ENCODE results near the gene TICAM2.
A peak's percentile ranks its signal among the peaks of the same experiment; 100 is the strongest.

TICAM2 gene

DNA sequence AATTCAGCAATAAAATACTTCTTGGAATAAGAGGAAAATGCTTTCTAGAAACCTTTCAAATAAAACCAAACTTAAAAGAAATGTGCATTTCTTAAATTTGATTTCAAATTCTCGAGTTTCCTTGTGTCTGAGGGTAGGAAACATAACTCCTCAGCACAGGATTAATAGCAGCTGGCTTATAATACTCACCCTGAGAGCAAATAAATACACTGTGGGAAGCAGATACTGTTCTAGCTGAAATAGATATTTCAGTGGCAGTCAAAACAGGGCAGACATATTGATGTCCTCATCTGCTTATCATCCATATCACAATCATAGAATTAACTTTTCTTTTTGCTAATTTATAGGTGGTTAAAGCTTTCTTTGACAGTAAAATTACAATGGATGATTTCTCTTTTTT is 33.6 kb downstream of the TICAM2 start:
- no peak for DNase-seq (ENCODE audit: low read depth)

DNA sequence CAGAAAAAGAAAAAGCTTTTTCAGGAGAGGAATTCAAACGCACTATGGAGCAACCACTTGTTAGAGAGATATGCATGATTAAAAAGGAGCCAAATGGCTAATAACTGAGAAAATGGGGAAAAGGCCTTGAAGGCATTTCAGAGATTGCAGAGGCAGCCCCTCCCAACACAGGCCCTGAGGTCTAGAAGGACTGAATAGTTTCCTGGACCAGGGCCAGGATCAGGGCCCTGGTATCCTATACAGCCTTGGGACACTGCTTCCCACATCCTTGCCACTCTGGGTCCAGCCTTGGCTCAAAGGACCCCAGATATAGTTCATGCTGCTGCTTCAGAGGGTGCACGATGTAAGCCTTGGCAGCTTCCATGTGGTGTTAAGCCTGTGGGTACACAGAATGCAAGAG is 37.0 kb downstream of the TICAM2 start:
- DNase-seq (ENCODE audit: low read depth), result no peak

DNA sequence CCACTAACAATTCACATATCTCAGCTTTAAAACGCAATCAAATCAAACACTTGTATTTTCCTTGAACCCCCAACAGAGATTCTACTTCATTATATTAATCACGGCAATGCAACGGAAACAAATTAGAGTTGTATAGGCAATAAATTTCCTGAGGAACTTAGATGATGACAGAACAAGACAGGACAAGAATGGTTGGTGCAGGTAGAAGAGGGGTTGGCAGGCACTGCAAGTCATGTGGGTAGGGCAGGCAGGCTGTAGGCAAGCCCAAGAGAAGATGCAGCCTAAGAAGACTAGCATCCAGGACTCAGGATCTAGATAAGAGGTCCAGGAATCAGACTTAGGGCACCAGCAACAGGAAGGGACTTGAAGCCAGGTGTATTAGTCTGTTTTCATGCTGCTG is 41.1 kb downstream of the TICAM2 start:
- no peak for DNase-seq (ENCODE audit: low read depth)

DNA sequence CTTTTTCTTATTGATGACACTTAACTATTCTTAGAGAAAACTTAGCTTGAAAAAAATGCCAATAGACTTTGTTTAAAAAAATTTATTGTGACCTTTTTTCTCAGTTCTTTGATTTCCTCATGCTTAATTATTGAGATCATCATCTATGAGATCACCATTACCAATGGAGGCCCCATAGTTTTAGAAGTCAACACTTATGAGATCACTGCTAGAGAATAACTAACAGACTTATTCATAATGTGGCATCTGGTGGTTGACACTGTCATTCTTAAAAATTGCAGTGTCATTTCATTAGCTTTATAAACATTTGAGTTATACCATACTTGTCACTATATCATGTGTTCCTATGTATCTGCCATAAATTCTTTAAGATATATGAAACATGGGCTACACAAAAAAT is 42.8 kb downstream of the TICAM2 start:
- no peak for DNase-seq (ENCODE audit: low read depth)

DNA sequence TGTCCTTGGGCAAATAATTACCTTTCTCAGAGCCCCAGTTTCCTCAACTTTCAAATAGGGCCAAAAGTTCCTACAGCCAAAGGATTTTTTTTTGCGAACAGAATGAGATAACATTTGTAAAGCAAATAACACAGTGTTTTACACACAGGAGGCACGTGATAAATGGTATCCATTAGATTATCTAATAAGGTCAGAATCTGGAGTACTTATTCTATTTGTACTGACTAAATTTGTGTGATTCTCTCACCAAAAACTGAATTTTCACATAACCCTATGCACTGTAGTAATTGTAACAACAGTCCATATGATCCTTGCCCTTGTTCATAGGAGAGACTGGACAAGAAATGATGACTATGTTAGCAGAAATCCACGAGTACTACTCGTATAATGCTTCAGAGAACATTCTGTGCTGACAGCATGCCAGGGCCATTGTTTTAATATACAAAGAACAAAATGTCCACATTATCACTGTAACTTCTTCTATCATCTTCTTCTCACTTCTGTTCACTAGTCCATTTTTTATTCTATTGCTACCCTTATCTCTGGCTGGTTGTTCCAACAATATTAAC is 43.8 kb downstream of the TICAM2 start:
- no peak for DNase-seq (ENCODE audit: low read depth)

DNA sequence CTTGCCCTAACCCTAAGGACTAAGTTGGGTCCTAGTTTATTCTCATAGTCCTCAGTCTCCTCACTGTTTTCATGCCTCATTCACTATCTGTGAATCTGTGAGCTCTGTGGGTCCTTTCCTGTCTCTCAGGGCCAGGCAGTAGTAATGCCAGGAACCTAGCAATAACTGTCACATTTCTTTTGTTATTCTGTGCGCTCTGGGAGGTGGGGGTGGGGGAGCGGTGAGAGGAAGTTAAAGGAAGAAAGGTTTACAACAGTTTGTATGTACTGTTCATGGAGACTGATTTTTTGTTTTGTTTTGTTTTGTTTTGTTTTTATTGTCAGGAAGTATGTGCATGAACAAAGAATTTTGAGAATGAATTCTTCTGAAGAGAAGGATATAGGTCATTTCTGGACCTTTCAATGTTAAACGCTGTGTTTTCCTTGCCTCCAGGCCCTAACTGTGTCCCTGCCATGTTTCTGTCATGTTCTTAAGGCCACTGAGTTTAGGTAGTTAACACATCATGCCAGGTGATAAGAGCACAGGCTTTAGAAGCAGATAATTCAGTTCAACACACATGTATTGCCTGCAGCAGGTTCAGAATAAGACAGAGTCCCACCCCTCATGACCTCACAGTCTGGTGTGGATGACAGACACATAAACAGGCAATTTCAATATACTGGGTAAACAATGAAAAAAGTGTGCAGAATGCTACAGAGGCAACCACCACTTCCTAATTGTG is 44.5 kb downstream of the TICAM2 start:
- DNase-seq (ENCODE audit: low read depth), result no peak

GRCh38 chr5:115556276-115556675 is 46.0 kb downstream of the TICAM2 start:
- DNase-seq (ENCODE audit: low read depth), result no peak

DNA sequence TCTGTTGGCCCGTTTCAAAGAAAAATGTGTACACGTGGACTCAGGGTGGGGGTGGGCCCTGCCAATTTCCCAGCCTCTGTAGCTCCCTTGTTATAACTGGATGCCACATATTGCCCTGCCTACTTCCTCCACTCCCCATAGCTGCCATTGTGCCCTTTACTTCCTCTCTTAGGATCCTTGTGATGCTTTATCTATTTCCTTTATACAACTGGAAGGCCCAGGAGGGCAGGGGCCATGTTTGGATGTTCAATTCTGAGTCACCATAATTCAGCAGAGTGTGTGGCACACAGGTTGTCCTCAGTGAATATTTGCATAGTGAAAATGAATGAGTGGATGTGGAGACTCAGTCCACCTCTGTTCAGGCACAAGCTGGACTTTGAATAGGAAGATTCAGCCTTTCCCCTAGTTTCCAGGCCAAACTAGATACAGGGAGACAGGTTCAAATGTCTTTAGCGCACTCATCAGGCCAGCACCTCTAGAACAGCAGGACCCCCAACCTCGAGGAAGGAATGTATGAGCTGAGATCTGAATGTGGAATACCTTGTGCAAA is 47.1 kb downstream of the TICAM2 start:
- no peak for DNase-seq (ENCODE audit: low read depth)

DNA sequence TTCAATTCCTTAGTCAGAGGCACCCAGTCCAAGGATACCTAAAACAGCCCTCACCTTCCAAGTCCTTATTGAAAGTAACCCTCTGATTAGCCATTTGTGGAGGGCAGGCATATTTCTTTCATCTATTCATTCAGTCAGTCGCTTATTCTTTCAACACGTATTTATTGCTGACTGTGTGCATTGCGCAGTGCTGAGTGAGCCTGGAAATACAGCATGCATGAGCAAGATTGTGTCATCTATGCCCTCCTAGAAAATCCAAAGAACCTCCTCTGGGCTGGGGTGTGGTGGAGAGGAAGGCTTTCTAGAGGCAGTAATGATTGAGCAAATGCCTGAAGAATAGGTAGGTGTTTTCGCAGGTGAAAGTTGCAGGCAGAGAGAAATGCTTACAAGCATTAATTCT is 49.2 kb downstream of the TICAM2 start:
- no peak for DNase-seq (ENCODE audit: low read depth)

DNA sequence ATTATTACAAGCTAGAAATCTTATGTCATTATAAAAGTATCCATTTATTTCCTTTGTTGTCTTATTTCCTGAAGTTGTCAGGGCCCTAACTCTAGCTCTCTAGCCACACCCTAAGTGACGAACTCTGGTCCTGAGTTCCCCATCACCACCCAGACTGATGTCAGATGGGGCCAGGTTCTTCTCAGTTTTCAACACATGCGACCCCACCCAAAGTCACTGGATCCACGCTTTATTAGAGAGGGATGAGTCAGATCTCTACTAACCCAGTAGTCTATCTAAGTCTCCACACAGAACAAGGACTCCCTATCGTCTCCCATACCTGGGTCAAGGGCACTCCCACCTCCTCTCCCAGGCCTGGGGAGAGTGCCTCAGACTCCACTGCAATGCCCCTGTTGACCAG is 50.9 kb downstream of the TICAM2 start:
- no peak for DNase-seq (ENCODE audit: low read depth)

GRCh38 chr5:115549154-115549553 is 53.1 kb downstream of the TICAM2 start:
- no peak for DNase-seq (ENCODE audit: low read depth)

GRCh38 chr5:115548683-115549082 is 53.6 kb downstream of the TICAM2 start:
- DNase-seq (ENCODE audit: low read depth), result no peak

DNA sequence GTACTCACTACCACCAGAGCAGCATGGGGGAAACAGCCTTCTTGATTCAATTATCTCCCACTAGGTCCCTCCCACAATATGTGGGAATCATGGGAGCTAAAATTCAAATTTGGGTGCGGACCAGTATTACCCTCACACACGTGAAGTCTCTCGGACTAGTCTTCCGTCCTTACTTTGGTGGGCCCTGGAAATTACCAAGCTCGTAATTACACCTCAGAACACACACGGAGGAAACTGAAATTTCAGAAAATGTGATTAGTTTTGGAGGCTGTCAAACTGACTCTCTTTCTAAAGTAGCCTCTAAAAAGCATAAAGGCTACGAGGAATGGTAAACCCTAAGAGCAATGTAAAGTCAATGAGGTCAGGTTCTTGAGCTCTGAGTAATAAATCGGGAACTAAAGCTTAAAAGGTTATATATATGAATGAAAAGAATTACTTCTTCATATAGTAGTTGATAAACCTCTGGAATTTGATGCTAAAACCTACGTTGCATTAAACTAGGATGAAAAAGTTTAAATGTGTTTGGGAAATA is 56.9 kb downstream of the TICAM2 start:
- no peak for DNase-seq (ENCODE audit: low read depth)

DNA sequence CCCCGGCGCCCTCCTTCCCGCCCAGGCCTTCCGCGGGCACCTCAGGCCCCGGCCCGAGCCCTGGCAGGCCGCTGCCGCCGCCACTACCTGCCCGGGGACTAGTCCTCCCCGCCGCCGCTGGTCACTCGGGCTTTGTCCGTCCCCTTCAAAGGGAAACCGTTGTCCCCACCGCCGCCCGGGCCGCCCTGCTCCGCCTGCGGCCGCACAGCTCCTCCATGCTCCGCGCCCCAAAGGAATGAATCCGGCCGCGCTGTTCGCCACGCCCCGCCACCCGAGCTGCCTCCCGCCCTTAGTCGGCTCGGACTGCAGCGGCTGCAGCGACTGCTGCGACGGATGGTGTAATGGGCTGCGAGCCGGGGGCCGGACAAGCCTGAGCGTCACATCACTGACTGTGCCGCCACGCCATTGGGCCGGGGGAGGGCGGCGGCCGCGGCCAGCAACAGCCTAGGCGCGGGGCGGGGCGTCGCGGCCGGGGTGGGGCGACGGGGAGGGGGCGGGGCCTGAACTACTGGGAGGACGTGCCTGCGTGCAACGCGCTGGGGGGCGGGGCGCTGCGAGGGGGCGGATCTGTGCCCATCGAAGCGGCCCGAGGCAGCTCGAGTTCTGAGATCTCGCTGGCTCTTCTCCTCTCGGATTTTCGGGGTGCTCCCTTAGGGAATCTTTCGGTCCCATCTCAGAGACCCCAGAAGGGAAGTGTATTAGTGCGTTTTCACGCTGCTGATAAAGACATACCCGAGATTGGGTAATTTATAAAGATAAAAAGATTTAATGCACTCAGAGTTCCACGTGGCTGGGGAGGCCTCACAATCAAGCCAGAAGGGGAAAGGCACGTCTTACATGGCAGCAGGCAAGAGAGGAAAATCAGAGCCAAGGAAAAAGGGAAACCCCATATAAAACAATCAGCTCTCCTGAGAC is 57.6 kb downstream of the TICAM2 start, which contains the start of gene FEM1C:
TSS of gene FEM1C (minus strand) at position 340 of the 915 bp plus-strand sequence. CDS start 1,282 bp downstream, outside the sequence.
- peak; percentile 99 for DNase-seq (ENCODE audit: low read depth)

DNA sequence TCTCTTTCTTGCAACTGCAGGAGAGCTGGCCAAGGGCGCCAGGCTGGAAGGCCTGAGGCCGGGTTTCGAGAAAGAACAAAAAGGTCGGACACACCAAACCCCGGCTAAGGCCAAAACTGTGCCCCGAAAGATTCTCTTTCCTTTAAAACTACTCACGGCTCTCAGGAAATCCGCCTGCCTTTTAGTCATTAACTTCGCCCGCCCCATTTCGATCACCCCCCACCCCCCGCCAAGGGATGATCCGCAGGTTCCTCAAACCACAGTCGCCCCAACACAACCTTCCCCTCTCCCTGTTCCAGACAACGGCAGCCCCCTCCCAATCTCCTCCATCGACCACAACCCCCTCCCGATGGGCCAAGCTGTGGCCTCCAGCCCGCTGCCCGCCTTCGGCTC is 58.2 kb downstream of the TICAM2 start:
- peak; percentile 30 for DNase-seq (ENCODE audit: low read depth)

DNA sequence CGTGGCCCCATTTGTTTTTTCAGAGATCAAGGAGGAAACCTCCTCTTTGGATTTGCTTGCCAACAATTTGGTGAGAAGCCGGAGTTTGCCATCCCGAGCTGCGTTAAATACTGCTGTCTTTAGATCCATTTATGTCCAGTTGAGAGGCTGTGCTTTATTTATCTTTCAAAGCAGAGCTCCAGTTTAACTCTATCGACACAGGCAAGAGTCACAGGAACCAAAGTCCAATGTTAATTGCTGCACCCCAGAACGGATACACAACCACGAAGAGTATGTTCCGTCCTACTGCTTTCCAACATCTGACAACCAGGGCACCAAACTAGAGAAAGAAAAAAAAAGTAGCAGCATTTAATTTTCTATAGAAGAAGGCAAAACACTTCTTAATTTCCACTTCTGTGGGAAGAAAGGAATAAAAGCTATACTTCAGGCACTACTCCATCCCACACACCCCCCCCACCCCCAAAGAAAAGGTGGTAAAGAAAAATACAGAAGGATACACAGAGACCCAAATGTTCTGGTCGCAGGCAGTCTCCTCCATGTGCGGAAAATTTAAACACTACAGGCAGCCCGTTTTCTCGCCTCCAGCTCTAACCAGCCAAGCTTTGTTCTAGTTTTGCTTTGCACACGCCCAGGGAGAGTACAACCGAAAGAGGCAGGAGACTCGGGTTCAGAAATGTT is 58.8 kb downstream of the TICAM2 start:
- peak; percentile 11 for DNase-seq (ENCODE audit: low read depth)

GRCh38 chr5:115542651-115543364 is 59.5 kb downstream of the TICAM2 start:
- no peak for DNase-seq (ENCODE audit: low read depth)

DNA sequence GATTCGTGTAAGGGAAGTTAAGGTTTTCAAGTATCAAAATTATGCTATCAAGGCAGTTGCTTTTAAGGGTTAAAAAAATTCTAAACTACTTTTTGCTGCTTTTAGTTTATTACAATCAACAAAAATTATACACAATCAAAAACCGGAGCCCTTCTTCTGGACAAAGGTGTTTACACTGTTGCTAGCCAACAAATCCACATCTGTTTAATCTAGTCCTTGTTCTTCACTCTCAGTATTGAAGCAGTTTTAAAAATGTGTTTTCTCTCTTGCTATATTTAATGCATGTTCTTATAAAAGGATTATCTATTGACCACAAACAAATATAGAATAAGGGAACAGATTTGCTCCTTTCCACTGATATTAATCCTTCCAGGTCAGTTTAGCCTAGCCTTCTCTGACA is 60.2 kb downstream of the TICAM2 start:
- no peak for DNase-seq (ENCODE audit: low read depth)

DNA sequence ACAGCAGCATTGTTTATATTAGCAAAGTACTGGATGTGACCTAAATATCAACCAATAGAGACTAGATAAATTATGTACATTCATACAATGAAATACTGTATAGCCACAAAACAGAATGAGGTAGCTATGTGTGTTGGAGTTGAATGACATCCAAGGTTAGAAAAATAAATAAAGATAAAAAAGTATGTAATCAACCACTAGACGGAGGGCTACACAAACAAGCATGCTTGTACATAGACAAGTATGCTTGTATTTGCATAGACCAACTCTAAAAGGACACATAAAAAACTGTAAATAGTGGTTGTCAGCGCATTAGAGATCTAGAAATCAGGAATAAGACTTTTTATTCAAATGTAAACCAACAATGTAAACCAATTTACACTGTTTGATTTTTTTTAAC is 60.7 kb downstream of the TICAM2 start:
- DNase-seq (ENCODE audit: low read depth), result no peak

DNA sequence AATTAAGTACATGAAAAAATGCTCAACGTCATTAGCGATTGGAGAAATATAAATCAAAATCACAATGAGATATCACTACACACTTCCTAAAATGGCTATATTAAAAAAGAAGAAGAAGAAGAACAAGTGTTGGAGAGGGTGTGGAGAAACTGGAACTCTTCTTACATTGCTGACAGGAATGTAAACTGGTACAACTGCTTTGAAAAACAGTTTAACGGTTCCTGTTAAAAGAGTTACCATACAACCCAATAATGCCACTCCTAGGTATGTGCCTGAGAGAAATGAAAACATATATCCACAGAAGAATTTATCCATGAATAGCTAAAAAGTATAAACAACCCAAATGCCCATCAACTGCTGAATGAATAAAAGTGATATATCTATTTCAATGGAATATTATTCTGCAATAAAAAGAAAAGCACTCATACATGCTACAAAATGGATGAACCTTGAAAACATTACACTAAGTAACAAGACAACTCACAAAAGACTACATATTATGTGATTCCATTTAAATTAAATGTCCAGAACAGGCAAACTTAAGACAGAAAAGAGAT is 66.7 kb downstream of the TICAM2 start:
- DNase-seq (ENCODE audit: low read depth), result no peak

GRCh38 chr5:115532517-115532916 is 69.8 kb downstream of the TICAM2 start:
- no peak for DNase-seq (ENCODE audit: low read depth)
